Left ventricle myocardium inferior (tissue), 1 donor: ENCODE data around the gene HSD17B1. TPM values are rescaled to one million over a fixed set of nuclear protein-coding genes. Genes with fewer than 3 reads are reported as not detected.
A peak's percentile ranks its signal among the peaks of the same experiment; 100 is the strongest.

Experiments used
- DNase-seq: peaks from one replicate; pipeline ENCODE4 v3.0.0-alpha.2; 2020
- H3K27ac ChIP-seq: fragments of 200-600 bp; replicated peaks from 2 replicates; pipeline ENCODE4 v1.8.0; 2021
- H3K27me3 ChIP-seq: fragments of 200-600 bp; 2 replicates; pipeline ENCODE4 v1.8.0; 2021; ENCODE audit warnings: low read depth
- H3K36me3 ChIP-seq: fragments of 200-600 bp; 2 replicates; pipeline ENCODE4 v1.8.0; 2021
- H3K4me1 ChIP-seq: fragments of 200-600 bp; 2 replicates; pipeline ENCODE4 v1.8.0; 2021
- H3K4me3 ChIP-seq: fragments of 200-600 bp; 2 replicates; pipeline ENCODE4 v1.8.0; 2021; ENCODE audit warnings: mild to moderate bottlenecking, moderate library complexity
- H3K9me3 ChIP-seq: fragments of 200-600 bp; replicated peaks from 2 replicates; pipeline ENCODE4 v1.8.0; 2021
- intact Hi-C: fragments of 100-400 bp; cut with micrococcal nuclease; formaldehyde crosslinking; loops from one replicate; pipeline ENCODE4 v1.11.0; 2022
- total RNA-seq: library from RNA; stranded (reverse); fragmentation: NEBNext Ultra II Directional; extraction: Animal tissue kit (Norgen Biotek cat#: 25700); gene quantifications from one replicate; pipeline ENCODE4 v1.2.1, GENCODE V29; 2021
- TF ChIP-seq, protein P1 (sequence below): fragments of 200-600 bp; IDR thresholded peaks from 2 replicates; pipeline ENCODE4 v1.8.0; 2021; ENCODE audit warnings: antibody characterized with exemption, mild to moderate bottlenecking, borderline replicate concordance
- donor health status: DM: no; HTN: yes; CAD: no; lungs with severe emphysema.

The HSD17B1 gene
- total RNA-seq, 1 donor from 2014 or later: 0.99 TPM

DNA sequence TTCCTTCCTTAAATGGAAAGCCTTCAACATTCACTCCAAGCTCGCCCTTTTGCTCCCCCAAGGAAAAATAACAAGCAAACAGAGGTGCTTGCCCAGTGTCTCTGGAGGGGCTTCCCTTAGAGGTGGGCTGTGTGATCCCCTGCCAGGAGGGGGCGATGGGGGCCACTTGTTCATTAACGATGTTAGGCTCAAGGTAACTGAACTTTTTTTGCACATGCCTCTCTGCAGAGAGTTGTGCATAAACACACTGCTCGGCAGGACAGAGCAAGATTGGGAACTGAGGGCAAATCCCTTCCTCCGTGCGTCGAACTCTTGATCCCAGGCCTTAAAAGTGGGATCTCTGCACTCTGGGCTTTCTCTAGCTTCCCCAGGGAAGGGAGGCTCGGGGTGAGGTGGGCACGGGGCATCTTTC lies 32.2 kb upstream of the HSD17B1 start:
- intact Hi-C loops: no loop called here
- Histone ChIP-seq H3K36me3 (peaks cover 16% of the 10 kb centered on the region), H3K27ac (peak overlapping the region; percentile 98), H3K4me1 (peaks cover 89% of the 10 kb centered on the region), H3K4me3 (peak overlapping the region; percentile 1), H3K27me3 (no peaks in the 10 kb centered on the region), H3K9me3 (no peaks in the 10 kb centered on the region)
- no peak for DNase-seq
- TF ChIP-seq, protein P1, sequence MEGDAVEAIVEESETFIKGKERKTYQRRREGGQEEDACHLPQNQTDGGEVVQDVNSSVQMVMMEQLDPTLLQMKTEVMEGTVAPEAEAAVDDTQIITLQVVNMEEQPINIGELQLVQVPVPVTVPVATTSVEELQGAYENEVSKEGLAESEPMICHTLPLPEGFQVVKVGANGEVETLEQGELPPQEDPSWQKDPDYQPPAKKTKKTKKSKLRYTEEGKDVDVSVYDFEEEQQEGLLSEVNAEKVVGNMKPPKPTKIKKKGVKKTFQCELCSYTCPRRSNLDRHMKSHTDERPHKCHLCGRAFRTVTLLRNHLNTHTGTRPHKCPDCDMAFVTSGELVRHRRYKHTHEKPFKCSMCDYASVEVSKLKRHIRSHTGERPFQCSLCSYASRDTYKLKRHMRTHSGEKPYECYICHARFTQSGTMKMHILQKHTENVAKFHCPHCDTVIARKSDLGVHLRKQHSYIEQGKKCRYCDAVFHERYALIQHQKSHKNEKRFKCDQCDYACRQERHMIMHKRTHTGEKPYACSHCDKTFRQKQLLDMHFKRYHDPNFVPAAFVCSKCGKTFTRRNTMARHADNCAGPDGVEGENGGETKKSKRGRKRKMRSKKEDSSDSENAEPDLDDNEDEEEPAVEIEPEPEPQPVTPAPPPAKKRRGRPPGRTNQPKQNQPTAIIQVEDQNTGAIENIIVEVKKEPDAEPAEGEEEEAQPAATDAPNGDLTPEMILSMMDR: peak; percentile 23

DNA sequence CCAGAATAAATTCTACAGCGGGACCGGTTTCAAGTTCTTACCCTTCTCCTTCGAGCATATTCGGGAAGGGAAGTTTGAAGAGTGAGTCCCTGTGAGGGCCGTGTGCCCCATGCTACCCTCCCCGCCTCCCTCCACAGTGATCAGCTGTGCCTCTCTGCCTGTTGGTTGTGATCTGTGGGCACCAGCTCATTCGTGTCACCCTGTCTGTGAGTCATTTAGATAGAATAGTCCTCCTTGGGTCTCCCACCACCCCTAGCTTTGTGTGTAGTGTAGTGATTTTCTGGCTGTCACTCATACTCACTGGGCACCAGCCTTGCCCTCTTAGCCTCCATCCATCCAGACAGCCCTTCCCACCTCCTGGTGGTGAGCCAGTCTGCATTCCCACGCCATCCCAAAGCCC lies 31.7 kb upstream of the HSD17B1 start:
- TF ChIP-seq, protein P1: no peak
- Histone ChIP-seq H3K4me3 (peak overlapping the region; percentile 1), H3K4me1 (peaks cover 90% of the 10 kb centered on the region), H3K9me3 (no peaks in the 10 kb centered on the region), H3K27ac (peak overlapping the region; percentile 98), H3K27me3 (no peaks in the 10 kb centered on the region), H3K36me3 (peaks cover 16% of the 10 kb centered on the region)
- no peak for DNase-seq
- intact Hi-C loops: no loop called here

DNA sequence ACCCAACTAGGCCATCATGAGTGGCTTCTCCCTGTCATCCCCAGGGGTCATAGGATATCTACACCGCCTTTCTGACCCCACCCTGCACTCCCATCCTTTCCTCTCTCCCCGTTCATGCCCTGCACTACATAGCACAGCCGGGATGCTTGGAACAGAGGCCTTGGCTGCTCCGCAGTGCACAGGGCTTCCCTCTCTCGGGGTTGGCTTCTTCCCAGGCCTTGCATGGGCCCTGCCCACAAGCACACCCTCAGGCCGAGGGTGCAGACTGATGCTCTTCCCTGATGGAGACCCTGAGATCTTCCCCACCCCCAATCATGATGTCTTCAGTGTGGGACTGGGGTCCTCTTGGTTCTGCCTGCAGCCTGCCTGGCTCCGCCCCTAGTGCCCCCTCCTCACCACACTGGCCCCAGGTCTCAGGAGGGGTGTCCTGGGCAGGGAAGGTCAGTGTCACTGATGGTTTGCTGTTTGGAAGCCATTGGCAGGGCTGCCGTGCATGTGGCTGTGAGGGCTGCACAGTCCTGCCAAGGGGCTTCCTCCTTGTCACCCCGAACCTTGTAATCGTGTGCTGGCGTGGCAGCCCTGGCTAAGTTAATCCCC lies 31.0 kb upstream of the HSD17B1 start:
- intact Hi-C loops: no loop called here
- peak overlapping the region; percentile 98 for H3K27ac ChIP-seq

DNA sequence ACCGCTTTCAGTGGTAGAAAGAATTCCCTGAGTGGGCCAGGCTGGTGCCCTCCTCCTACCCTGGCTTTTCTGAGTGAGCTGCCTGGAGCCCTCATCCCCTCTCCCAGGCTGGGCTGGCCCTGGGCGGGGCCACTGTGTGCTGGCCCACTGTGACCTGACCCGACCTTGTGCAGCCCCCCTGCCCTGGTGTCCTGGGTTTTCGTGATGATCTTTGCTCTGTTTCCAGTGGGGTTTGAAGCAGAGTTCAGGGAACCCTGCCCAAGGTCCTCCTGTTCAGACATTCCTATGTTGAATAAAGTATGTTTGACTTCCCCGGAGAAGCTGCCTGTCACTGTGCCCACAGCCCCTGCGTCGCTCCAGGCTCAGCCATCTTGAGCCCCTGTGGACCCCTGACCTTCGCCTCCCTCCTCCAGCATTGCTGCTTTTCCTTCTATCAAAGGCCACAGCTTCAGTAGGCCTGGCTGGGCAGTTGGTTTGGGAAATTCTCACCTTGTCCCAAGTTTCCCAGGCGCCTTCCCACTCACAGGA lies 30.4 kb upstream of the HSD17B1 start:
- intact Hi-C loops: no loop called here
- H3K4me1 ChIP-seq: peaks cover 89% of the 10 kb centered on the region
- peak overlapping the region; percentile 98 for H3K27ac ChIP-seq
- no peak overlapping the region for H3K4me3 ChIP-seq
- no peaks in the 10 kb centered on the region for H3K27me3 ChIP-seq
- DNase-seq: peak; percentile 16
- no peaks in the 10 kb centered on the region for H3K9me3 ChIP-seq
- TF ChIP-seq, protein P1: no peak
- H3K36me3 ChIP-seq: peaks cover 16% of the 10 kb centered on the region

More for the DNA sequence above, 31.0 kb upstream of the HSD17B1 start:
- Histone ChIP-seq H3K9me3 (no peaks in the 10 kb centered on the region), H3K4me1 (peaks cover 89% of the 10 kb centered on the region), H3K36me3 (peaks cover 16% of the 10 kb centered on the region), H3K4me3 (no peak overlapping the region), H3K27me3 (no peaks in the 10 kb centered on the region)
- TF ChIP-seq, protein P1: no peak
- DNase-seq: peak; percentile 34

DNA sequence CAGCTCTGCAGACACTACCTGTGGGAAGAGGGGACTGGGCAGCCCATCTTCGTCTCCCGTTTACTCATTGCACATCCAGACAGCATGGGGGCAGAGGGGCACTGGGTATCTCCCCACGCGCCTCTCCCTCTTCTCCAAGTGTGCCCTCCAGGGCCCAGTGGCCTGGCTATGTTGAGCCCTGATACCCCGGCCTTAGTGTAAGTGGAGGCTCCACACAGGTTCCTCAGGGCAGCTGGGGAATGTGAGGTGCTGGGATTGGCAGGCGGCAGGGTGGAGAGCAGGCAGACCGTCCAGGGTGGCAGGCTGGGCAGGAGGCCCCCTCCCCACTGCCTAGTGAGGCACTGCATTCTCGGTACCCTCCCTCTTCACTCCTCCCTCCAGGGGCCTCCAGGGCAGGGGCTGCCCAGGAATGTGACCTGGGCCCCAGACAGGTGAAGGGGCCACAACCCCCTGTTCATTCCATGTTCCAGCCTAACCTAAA lies 29.9 kb upstream of the HSD17B1 start:
- Histone ChIP-seq H3K9me3 (no peaks in the 10 kb centered on the region), H3K4me1 (peaks cover 86% of the 10 kb centered on the region), H3K36me3 (peaks cover 16% of the 10 kb centered on the region), H3K27me3 (no peaks in the 10 kb centered on the region), H3K4me3 (no peak overlapping the region), H3K27ac (peak overlapping the region; percentile 98)
- intact Hi-C loops: no loop called here
- TF ChIP-seq, protein P1: no peak
- DNase-seq: peak; percentile 13
